ENCODE results near the gene CNNM1. TPM values are rescaled to one million over a fixed set of nuclear protein-coding genes. Genes with fewer than 3 reads are reported as not detected.

Gene CNNM1
- polyA plus RNA-seq, 2 of the 4 experiments (the other 2 are of a cell fraction): 14.2 to 17.5 TPM

- Histone ChIP-seq H3K4me1 (no peaks in the 10 kb centered on the region), H3K4me3 (no peak overlapping the region), H3K4me2 (no peak overlapping the region), H3K9me3 (no peaks in the 10 kb centered on the region), H3K27ac (no peak overlapping the region)
- WGBS (ENCODE audit: missing lambda C conversion rate): 93% methylated on average over 9 of the region's 9 CpGs
- ATAC-seq: no peak
- FAIRE-seq: no peak
- ChIA-PET CTCF (interaction anchor here (1.2 to 5.6 kb wide), 4 partner anchors 12 to 308 kb away, joined by 3 to 35 read pairs (median 5); no protein-coding TSS in a partner anchor), POLR2A (no interaction called here)
- TF ChIP-seq EP300 (IDR thresholded peaks at IDR 0.05): no peak
- TF ChIP-seq KDM5A (IDR thresholded peaks at IDR 0.05): no peak
- no peak for TF ChIP-seq SREBF2 (IDR thresholded peaks at IDR 0.05)
- no peak for TF ChIP-seq CBX2 (IDR thresholded peaks at IDR 0.05; ENCODE audit: borderline replicate concordance, low read depth)
- no peak for TF ChIP-seq CBX8 (IDR thresholded peaks at IDR 0.05)
- TF ChIP-seq SMC3 (IDR thresholded peaks at IDR 0.05): no peak
- no peak for TF ChIP-seq ZC3H11A (IDR thresholded peaks at IDR 0.05)
- TF ChIP-seq MAX (IDR thresholded peaks at IDR 0.05): no peak
- TF ChIP-seq CHD2 (IDR thresholded peaks at IDR 0.05; ENCODE audit: low read length, partially characterized antibody): no peak
- TF ChIP-seq HEYL (CRISPR knock-in tag; IDR thresholded peaks at IDR 0.05): no peak
- TF ChIP-seq ESRRA (IDR thresholded peaks at IDR 0.05; ENCODE audit: borderline replicate concordance, low read length): no peak
- no peak for TF ChIP-seq RARB (CRISPR knock-in tag; IDR thresholded peaks at IDR 0.05)
- no peak for TF ChIP-seq CHD4 (IDR thresholded peaks at IDR 0.05; ENCODE audit: borderline replicate concordance)
- TF ChIP-seq HOXB13 (CRISPR knock-in tag; IDR thresholded peaks at IDR 0.05; ENCODE audit: low read depth): no peak
- no peak for TF ChIP-seq MAFK (IDR thresholded peaks at IDR 0.05; ENCODE audit: partially characterized antibody)
- no peak for TF ChIP-seq KDM1A (IDR thresholded peaks at IDR 0.05; ENCODE audit: low read depth)
- TF ChIP-seq HMGXB4 (CRISPR knock-in tag; IDR thresholded peaks at IDR 0.05; ENCODE audit: borderline replicate concordance): no peak
- TF ChIP-seq BHLHE40 (IDR thresholded peaks at IDR 0.05; ENCODE audit: low read depth, low read length): no peak
- no peak for TF ChIP-seq ELK1 (IDR thresholded peaks at IDR 0.05; ENCODE audit: low read depth, low read length)
- no peak for DNase-seq (ENCODE audit: low read depth in 1 of 2, low spot score in 1 of 2)
Measured at GRCh38 chr10:99403674-99404073, 74.5 kb downstream of the CNNM1 start.

DNA sequence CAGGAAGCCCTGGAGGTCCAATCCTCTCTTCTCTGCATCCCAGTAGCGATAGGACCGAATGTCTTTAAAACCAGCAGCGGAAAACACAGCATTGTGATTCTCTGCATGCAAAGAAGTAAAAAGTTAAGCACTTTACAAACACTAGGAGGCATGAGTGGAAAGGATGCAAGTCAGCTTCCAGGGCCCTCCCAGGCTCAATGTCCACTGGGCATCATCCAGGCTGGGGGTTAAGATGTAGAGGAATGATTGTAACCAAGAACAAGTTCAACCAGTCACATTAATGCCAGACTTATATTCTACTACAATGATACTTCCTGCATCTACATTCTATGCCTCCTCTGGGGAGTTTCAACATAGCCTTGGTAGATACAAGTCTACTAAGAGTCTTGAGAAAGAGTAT lies 77.0 kb downstream of the CNNM1 start:
- Histone ChIP-seq H3K4me1 (no peaks in the 10 kb centered on the region), H3K4me3 (no peak overlapping the region), H3K9me3 (no peaks in the 10 kb centered on the region), H3K27ac (no peak overlapping the region), H3K4me2 (no peak overlapping the region)
- DNase-seq (ENCODE audit: low read depth in 1 of 2, low spot score in 1 of 2): no peak
- CTCF ChIA-PET: interaction anchor here (1.9 to 2.4 kb wide), 2 partner anchors 13 to 206 kb away, joined by 8 to 10 read pairs; no protein-coding TSS in a partner anchor
- WGBS (ENCODE audit: missing lambda C conversion rate): 98% methylated on average over 3 of the region's 3 CpGs
- no peak for FAIRE-seq
- POLR2A ChIA-PET: no interaction called here
- TF ChIP-seq CEBPB (IDR thresholded peaks at IDR 0.05) (no peak), CHD2 (IDR thresholded peaks at IDR 0.05; ENCODE audit: low read length, partially characterized antibody) (no peak), EP300 (IDR thresholded peaks at IDR 0.05) (no peak), RAD21 (conservative IDR thresholded peaks at IDR 0.05 in 1 of 2, IDR thresholded peaks at IDR 0.05 in 1 of 2) (0 out of 5 replicates have a peak, but pooled peaks of 1 of the 2 experiments have one; percentile 3)
- peak; percentile 42 to 65; a peak in 4 of 6 replicates for ATAC-seq

DNA sequence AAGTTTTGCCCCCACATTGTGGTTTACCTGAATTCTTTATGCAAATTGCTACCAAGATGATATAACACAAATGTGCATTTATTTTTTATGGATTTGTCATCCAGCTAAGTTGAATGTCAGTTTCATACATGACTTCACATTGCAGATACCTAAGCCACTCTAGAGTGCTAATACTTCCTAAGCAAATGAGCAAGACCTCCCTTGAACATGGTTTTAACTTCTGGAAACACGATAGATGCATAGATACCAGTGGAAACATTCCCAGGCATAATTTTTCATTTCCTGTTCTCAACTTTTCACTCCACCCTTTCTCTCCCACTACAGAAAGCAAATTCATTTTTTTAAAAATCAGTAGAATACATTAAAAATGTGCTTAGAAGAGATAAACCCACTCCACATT lies 81.0 kb downstream of the CNNM1 start:
- no peak for DNase-seq (ENCODE audit: low read depth in 1 of 2, low spot score in 1 of 2)
- no peak overlapping the region for H3K4me3 ChIP-seq
- ChIA-PET CTCF (interaction anchor here (0.9 to 2.6 kb wide), 3 partner anchors 17 to 26 kb away, joined by 3 to 7 read pairs (median 7); no protein-coding TSS in a partner anchor), POLR2A (no interaction called here)
- no peaks in the 10 kb centered on the region for H3K4me1 ChIP-seq
- ATAC-seq: no peak
- no peak overlapping the region for H3K27ac ChIP-seq
- no peaks in the 10 kb centered on the region for H3K9me3 ChIP-seq
- FAIRE-seq: no peak
- H3K4me2 ChIP-seq: no peak overlapping the region
- 80% methylated on average over 1 of the region's 1 CpG for WGBS (ENCODE audit: missing lambda C conversion rate)
- no peak for TF ChIP-seq EP300 (IDR thresholded peaks at IDR 0.05)
- no peak for TF ChIP-seq EHMT2 (IDR thresholded peaks at IDR 0.05; ENCODE audit: low read depth)
- no peak for TF ChIP-seq ZC3H11A (IDR thresholded peaks at IDR 0.05)
- no peak for TF ChIP-seq RNF2 (IDR thresholded peaks at IDR 0.05; ENCODE audit: borderline replicate concordance, low read depth)
- TF ChIP-seq JUNB (IDR thresholded peaks at IDR 0.05): no peak
- TF ChIP-seq CBX2 (IDR thresholded peaks at IDR 0.05; ENCODE audit: borderline replicate concordance, low read depth): no peak
- no peak for TF ChIP-seq RCOR1 (IDR thresholded peaks at IDR 0.05; ENCODE audit: low read depth, low read length)
- TF ChIP-seq, protein P1, sequence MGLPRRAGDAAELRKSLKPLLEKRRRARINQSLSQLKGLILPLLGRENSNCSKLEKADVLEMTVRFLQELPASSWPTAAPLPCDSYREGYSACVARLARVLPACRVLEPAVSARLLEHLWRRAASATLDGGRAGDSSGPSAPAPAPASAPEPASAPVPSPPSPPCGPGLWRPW (IDR thresholded peaks at IDR 0.05): no peak
- TF ChIP-seq GATA3 (IDR thresholded peaks at IDR 0.05; ENCODE audit: borderline replicate concordance): no peak
- TF ChIP-seq MYC (IDR thresholded peaks at IDR 0.05; ENCODE audit: borderline replicate concordance, low read length): no peak
- TF ChIP-seq SMC3 (IDR thresholded peaks at IDR 0.05): no peak

All from A549 (cell line).